Measurements from ENCODE around the gene ADPRS. TPM values are rescaled to one million over a fixed set of nuclear protein-coding genes. Genes with fewer than 3 reads are reported as not detected.

Gene ADPRS
- total and polyA plus RNA-seq, 9 donors: 24.9 to 30.7 (median 27.9) TPM

DNA sequence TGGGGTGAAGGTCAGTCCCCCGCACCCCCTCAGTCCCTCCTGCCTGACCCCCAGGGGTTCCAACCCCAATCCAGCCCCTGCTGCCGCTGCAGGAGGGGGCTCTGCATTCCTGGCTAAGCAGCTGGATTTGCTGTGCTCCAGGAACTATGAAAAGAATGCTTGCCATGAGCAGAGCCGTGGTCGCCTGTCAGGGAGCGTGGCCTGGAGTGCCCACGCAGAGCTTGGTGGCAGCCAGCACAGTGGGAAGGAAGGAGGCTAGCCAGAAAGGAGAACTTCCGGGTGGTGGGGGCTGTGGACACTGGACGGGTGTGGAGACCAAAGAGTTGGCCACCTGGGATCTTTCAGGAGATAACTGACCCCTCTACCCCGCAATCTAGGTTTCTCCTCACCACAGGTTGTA is 30.8 kb downstream of the ADPRS start:
- Histone ChIP-seq H3K27ac (ENCODE audit: low read length) (peak overlapping the region; percentile 47), H3K4me1 (ENCODE audit: control insufficient read depth, insufficient read depth, low read length) (peaks cover 75% of the 10 kb centered on the region), H3K27me3 (ENCODE audit: control insufficient read depth, insufficient read depth, low read length) (peaks cover 4% of the 10 kb centered on the region), H3K4me3 (ENCODE audit: low read length) (no peak overlapping the region), H3K9me3 (replicated peaks; ENCODE audit: control insufficient read depth, low read depth, low read length) (no peaks in the 10 kb centered on the region), H3K36me3 (ENCODE audit: control insufficient read depth, insufficient read depth, low read length) (no peaks in the 10 kb centered on the region)
- WGBS (ENCODE audit: insufficient coverage): 48% methylated on average over 4 of the region's 9 CpGs
- DNase-seq: no peak

- peaks cover 59% of the 10 kb centered on the region for H3K4me1 ChIP-seq (ENCODE audit: control insufficient read depth, insufficient read depth, low read length)
- 64% methylated on average over 10 of the region's 12 CpGs for WGBS (ENCODE audit: insufficient coverage)
- H3K27me3 ChIP-seq (ENCODE audit: control insufficient read depth, insufficient read depth, low read length): peaks cover 20% of the 10 kb centered on the region
- peak overlapping the region; percentile 29 for H3K27ac ChIP-seq (ENCODE audit: low read length)
- H3K36me3 ChIP-seq (ENCODE audit: control insufficient read depth, insufficient read depth, low read length): no peaks in the 10 kb centered on the region
- no peak for DNase-seq
- no peak overlapping the region for H3K4me3 ChIP-seq (ENCODE audit: low read length)
- no peaks in the 10 kb centered on the region for H3K9me3 ChIP-seq (replicated peaks; ENCODE audit: control insufficient read depth, low read depth, low read length)
Measured at GRCh38 chr1:36122062-36123030, 33.7 kb downstream of the ADPRS start.

DNA sequence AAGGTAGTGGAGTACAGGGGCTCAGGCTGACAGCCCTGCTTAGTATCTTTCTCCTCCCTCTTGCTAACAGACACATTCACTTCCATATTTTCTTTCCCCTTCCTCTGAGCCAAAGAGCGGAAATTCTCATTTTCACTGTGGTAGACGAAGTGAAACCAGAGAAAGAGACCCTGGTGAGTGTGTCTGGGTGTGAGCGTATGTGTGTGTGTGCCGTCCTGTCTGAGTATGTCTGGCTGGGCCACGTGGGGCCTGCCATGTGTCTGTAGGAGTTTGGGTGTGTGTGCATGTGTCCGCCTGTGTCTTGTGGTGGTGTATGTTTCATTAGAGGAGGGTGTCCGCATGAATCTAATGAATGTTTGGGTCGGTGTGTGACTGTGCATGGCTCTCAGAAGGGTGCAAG is 34.7 kb downstream of the ADPRS start:
- Histone ChIP-seq H3K9me3 (replicated peaks; ENCODE audit: control insufficient read depth, low read depth, low read length) (no peaks in the 10 kb centered on the region), H3K4me3 (ENCODE audit: low read length) (no peak overlapping the region), H3K27ac (ENCODE audit: low read length) (peak overlapping the region; percentile 38), H3K27me3 (ENCODE audit: control insufficient read depth, insufficient read depth, low read length) (peaks cover 20% of the 10 kb centered on the region), H3K36me3 (ENCODE audit: control insufficient read depth, insufficient read depth, low read length) (no peaks in the 10 kb centered on the region), H3K4me1 (ENCODE audit: control insufficient read depth, insufficient read depth, low read length) (peaks cover 51% of the 10 kb centered on the region)
- DNase-seq: peak; percentile 83
- WGBS (ENCODE audit: insufficient coverage): 19% methylated on average over 7 of the region's 8 CpGs

GRCh38 chr1:36124404-36125128 is 35.9 kb downstream of the ADPRS start:
- Histone ChIP-seq H3K9me3 (replicated peaks; ENCODE audit: control insufficient read depth, low read depth, low read length) (no peaks in the 10 kb centered on the region), H3K27me3 (ENCODE audit: control insufficient read depth, insufficient read depth, low read length) (peaks cover 20% of the 10 kb centered on the region), H3K4me3 (ENCODE audit: low read length) (peak overlapping the region; percentile 19), H3K4me1 (ENCODE audit: control insufficient read depth, insufficient read depth, low read length) (peaks cover 41% of the 10 kb centered on the region), H3K36me3 (ENCODE audit: control insufficient read depth, insufficient read depth, low read length) (no peaks in the 10 kb centered on the region), H3K27ac (ENCODE audit: low read length) (peak overlapping the region; percentile 40)
- 6% methylated on average over 29 of the region's 42 CpGs for WGBS (ENCODE audit: insufficient coverage)
- DNase-seq: no peak

DNA sequence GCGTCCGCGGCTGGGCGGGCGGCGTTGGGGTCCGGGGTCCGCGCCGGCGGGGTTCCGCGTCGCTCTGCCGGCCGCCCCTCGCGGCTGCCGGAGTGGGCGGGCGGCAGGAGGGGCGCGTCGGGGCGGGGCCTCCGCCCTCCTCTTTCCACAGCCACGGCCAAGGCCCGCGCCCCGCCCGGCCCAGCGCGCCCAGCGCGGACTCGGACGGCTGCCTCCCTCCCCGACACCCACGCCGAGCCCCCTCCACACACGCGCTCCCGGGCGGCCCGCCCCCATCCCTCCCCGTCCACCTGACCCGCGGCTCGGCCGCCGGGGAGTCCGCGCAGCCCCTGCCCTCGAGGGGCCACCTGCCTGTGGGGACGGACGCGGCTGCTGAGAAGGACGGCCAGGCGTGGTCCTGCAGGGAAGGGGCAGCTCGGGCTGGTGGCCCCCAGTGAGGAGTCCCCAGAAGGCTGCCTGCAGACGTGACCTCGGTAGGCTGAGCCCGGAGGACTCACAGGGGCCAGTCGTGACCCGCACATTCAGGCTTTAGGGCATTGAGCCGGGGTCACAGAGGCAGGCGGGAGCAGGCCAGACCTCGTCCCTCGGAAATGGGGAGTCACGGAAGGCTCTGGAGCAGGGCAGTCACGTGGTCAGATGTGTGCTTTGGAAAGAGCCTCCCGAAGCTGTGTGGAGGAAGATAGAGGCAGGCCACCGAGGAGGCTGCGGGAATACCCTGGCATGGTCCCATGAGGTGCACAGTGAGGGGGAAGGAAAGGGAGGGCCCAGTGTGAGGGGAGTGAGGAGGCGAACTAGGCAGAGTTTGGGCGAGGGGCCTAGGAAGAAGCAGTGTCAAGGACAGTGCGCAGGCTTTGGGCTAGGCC is 36.7 kb downstream of the ADPRS start, which contains the start of gene COL8A2:
COL8A2 (minus strand) TSS at position 94 of the 863 bp plus-strand sequence. CDS start 24,980 bp downstream, outside the sequence.
- peak within 1 kb of the TSS; percentile 42 for H3K27ac ChIP-seq (ENCODE audit: low read length)
- no peaks in the 10 kb centered on the region for H3K9me3 ChIP-seq (replicated peaks; ENCODE audit: control insufficient read depth, low read depth, low read length)
- peaks cover 36% of the 10 kb centered on the region for H3K4me1 ChIP-seq (ENCODE audit: control insufficient read depth, insufficient read depth, low read length)
- peak within 1 kb of the TSS; percentile 38 for H3K4me3 ChIP-seq (ENCODE audit: low read length)
- H3K36me3 ChIP-seq (ENCODE audit: control insufficient read depth, insufficient read depth, low read length): no peaks in the 10 kb centered on the region
- WGBS (ENCODE audit: insufficient coverage): 6% methylated on average over 76 of the region's 77 CpGs
- DNase-seq: peak; percentile 80
- peaks cover 20% of the 10 kb centered on the region for H3K27me3 ChIP-seq (ENCODE audit: control insufficient read depth, insufficient read depth, low read length)

DNA sequence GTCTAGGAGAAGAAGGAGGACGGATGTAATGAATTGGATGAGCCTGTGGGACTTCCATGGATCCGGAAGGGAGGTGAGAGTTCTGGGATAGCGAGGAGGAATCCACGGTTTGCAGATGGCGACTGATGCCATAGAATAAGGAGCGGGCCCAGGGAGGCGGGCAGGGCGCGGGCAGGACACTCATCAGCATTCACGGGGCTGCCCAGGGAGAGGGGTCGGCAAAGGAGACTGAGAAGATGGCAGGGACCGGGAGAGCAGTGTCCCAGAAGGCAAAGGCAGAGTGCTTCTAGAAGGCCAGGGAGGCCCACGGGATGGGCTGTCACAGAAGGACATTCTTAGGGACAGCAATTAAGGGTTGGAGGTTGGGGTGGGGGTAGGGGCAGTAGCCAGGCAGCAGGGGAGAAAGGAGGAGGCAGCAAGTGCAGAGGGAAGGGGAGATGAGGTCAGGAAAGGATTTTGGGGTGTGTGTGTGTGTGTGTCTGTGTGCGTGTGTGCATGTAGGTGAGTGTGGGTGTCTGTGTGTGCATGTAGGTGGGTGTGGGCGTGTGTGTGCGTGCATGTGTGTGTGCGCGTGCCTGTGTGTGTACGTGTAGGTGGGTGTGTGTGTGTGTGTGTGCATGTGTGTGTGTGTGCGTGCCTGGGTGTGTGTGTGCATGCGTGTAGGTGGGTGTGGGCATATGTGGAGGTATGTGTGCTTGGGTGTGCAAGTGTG is 37.5 kb downstream of the ADPRS start:
- Histone ChIP-seq H3K4me1 (ENCODE audit: control insufficient read depth, insufficient read depth, low read length) (peaks cover 36% of the 10 kb centered on the region), H3K9me3 (replicated peaks; ENCODE audit: control insufficient read depth, low read depth, low read length) (no peaks in the 10 kb centered on the region), H3K27me3 (ENCODE audit: control insufficient read depth, insufficient read depth, low read length) (peaks cover 20% of the 10 kb centered on the region), H3K4me3 (ENCODE audit: low read length) (peak overlapping the region; percentile 38), H3K36me3 (ENCODE audit: control insufficient read depth, insufficient read depth, low read length) (no peaks in the 10 kb centered on the region), H3K27ac (ENCODE audit: low read length) (peak overlapping the region; percentile 13)
- DNase-seq: no peak
- 65% methylated on average over 19 of the region's 21 CpGs for WGBS (ENCODE audit: insufficient coverage)

DNA sequence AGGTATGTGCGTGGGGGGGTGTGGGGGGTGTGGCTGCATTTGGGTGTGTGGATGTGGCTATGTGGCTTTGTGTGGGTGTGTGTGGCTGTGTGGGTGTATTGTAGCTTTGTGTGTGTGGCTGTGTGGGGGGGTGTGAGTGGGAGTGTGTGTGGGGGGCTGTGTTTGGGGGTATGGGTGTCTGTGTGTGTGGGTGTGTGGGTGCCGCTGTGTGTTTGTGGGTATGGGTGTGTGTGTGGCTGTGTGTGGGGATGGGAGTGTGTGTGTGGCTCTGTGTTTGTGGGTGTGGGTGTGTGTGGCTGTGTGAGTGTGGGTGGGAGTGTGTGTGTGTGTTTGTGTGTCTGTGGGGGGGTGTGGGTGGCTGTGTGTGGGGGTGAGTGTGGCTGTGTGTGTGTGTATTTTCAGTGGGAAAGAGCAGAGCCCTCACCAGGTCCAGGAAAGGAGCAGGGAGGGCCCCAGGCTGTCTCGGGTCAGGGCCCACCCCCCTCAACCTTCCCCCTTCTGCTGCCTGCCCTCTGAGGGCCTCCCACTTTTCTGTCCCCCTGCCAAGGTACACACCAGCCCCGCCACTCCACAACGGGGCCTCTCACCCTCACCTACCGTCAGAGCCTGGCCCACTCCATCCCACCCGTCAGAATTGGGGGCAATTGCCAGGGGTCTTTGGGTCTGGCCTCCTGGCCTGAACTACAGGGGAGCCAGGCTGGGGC is 38.3 kb downstream of the ADPRS start:
- peaks cover 36% of the 10 kb centered on the region for H3K4me1 ChIP-seq (ENCODE audit: control insufficient read depth, insufficient read depth, low read length)
- WGBS (ENCODE audit: insufficient coverage): 58% methylated on average over 2 of the region's 7 CpGs
- H3K27me3 ChIP-seq (ENCODE audit: control insufficient read depth, insufficient read depth, low read length): peaks cover 20% of the 10 kb centered on the region
- no peaks in the 10 kb centered on the region for H3K36me3 ChIP-seq (ENCODE audit: control insufficient read depth, insufficient read depth, low read length)
- no peaks in the 10 kb centered on the region for H3K9me3 ChIP-seq (replicated peaks; ENCODE audit: control insufficient read depth, low read depth, low read length)
- no peak overlapping the region for H3K27ac ChIP-seq (ENCODE audit: low read length)
- H3K4me3 ChIP-seq (ENCODE audit: low read length): no peak overlapping the region
- DNase-seq: no peak

DNA sequence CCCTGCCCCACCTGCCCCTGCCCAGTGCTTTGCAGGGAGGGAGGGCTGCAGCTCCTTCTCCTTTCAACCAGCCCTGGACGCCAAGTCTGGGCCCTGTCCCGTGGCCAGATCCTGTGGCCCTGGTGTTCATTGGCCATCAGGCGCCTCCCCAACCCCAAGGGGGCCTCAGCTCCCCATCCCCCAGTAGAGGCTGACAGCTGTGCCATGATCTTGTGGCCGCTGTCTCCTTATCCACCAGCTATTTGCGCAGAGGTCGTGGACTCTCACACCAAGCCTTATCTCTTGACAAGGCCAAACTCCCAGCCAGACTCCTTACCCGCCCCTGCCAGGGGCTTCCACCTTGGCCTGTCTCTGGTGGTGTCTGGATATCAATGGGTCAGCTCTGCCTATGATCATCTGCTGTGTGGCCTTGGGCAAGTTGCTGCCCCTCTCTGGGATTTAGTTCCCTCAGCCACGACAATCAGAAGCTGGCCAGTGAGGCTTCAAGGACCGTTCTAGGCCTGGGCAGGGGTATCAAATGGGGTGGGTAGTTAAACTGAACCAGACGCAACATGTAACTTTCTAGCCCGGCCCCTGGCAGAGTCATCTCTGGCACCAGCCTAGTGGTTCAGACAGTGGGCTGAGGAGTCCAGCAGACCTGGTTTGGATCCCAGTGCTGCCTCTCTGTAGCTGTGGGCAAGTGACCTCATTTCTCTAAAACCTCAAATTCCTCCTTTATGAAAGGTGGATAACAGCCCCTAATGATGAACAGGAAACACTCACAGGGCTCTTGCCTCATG is 39.6 kb downstream of the ADPRS start:
- Histone ChIP-seq H3K4me1 (ENCODE audit: control insufficient read depth, insufficient read depth, low read length) (peaks cover 29% of the 10 kb centered on the region), H3K9me3 (replicated peaks; ENCODE audit: control insufficient read depth, low read depth, low read length) (no peaks in the 10 kb centered on the region), H3K27me3 (ENCODE audit: control insufficient read depth, insufficient read depth, low read length) (peaks cover 20% of the 10 kb centered on the region), H3K4me3 (ENCODE audit: low read length) (no peak overlapping the region), H3K36me3 (ENCODE audit: control insufficient read depth, insufficient read depth, low read length) (no peaks in the 10 kb centered on the region), H3K27ac (ENCODE audit: low read length) (no peak overlapping the region)
- DNase-seq: no peak
- WGBS (ENCODE audit: insufficient coverage): 65% methylated on average over 8 of the region's 11 CpGs

Data from muscle of leg (tissue), 11 donors.